Activated T-helper 1 cell treated with anti-CD3 and anti-CD28 coated beads, Interleukin-2, amount 50 U/mL, for 16 hours (primary cell): ENCODE data around the gene UBL5.
"Not testable (repeated sequence)": the region's sequence is repeated elsewhere in the genome, so short reads cannot be mapped to it uniquely, and the experiment has no call there.

ENCODE experiments used
- DNase-seq, 2 donors: peaks; one replicate each; pipeline ENCODE4 v3.0.0-alpha.2; 2020; ENCODE audit warnings: low read depth in 1 of 2, low spot score in 1 of 2

The UBL5 gene

DNA sequence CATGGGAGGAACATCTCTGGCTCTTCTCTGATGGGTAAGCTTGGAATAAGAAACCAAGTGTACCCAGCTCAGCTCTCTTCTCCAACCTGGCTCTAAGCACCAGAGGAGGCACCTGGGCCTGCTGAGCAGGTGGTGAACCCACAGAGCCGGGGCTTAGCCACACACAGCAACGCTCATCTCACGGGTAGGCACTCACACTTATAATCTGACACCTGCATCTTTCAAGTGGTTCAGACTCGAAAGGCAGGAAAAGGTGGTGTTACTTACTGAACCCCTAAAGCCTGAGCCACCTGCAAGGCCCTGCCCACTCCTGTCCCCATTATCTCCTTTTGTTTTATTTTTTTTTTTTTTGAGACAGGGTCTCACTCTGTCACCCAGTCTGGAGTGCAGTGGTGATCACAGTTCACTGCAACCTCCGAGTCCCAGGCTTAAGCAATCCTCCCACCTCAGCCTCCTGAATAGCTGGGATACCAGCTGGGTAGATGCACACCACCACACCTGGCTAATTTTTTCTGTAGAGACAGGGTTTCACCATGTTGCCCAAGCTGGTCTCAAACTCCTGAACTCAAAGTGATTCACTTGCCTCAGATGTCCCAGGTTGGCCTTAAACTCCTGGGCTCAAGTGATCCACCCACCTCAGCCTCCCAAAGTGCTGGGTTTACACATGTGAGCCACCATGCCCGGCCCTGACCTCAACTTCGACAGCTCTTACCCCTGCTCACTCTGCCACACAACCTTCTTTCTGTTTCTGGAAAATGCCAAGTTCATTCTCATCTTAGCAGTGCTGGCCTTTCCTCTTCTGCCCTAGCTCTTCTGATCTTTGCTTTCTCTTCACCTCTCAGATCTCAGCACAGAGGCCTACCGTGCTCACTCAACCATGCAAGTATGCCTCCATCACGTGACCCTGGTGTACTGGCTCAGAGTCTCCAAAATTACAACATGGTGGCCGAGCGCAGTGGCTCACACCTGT lies 18.6 kb upstream of the UBL5 start:
- DNase-seq, result no peak

DNA sequence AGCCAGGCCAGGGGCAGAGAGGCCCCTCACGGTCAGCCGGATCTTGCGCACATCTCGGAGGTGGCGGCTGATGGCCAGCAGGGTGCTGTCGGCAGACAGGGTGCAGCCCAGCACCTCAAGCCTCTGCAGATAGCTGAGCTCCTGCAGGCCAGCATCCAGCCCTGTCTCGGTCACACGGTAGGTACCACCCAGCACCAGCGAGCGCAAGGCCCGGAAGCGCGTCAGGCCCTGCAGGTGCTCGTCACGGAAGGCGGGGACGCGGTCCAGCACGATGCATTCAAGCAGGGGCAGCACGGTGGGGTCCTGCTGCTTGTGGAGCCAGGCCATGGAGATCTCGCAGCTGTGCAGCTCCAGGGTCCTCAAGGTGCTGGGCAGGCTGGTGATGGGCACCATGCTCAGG lies 16.6 kb upstream of the UBL5 start:
- no peak for DNase-seq

DNA sequence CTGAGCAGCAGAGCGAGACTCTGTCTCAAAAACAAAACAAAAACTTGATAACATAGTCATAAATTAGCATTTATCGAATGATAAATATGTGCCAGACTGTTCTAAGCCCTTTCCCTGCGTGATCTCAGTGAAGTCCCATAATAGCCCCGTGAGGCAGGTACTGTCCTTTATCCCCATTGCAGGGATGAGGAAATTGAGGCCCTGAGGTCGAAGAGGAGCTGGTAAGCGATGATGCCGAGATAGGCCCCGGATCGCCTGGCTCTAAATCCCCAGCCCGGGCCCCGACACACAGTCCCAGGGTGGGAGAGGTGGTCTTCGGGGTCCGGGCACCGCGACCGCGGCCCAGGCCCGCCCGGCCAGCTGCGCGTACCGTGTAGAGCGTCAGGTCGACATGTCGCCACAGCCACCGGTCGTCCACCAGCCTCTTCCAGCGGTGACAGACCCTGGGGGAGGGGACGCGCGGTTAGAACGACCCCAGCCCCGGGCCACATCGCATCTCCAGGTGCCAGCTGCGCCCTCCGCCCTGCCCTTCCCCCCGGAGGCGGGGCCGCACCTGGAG lies 9.5 kb upstream of the UBL5 start:
- no peak for DNase-seq

DNA sequence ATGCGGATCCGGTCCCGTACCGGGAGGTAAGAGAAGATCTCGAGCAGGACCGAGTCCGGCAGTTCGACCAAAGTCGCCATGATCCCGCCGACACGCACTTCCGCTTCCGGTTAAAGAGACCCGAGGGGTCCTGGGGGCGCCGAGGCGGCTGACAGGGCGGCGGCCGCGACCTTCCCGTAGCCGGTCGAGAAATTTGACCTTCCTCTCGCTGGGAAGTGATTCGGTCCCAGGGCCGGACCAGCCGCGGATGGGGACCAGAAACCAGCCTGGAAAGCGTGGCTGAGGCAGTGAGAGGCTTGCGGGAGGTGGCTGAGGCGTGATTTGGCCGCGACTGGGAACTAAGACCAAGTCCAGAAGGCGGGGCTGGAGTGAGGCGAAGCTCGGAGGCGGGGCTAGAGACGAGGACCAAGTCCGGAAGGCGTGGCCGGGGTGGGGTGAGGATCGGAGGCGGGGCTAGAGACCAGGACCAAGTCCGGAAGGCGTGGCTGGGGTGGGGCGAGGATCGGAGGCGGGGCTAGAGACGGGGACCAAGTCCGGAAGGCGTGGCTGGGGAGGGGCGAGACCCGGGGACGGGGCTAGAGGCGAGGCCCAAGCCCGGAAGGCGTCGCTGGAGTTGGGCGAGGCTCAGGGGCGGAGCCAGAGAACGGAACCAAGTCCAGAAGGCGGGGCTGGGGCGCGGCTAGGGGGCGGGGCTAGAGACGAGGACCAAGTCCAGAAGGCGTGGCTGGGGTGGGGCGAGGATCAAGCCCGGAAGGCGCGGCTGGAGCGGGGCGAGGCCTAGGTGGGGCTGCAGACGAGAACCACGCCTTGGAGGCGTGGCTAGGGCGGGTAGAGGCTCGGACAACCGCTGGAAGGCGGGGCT lies 8.8 kb upstream of the UBL5 start, which contains the start of gene FBXL12:
TSS of gene FBXL12 (minus strand) at position 346 of the 862 bp plus-strand sequence. CDS start at position 80, 266 bp downstream.
- DNase-seq, result peak; percentile 100

DNA sequence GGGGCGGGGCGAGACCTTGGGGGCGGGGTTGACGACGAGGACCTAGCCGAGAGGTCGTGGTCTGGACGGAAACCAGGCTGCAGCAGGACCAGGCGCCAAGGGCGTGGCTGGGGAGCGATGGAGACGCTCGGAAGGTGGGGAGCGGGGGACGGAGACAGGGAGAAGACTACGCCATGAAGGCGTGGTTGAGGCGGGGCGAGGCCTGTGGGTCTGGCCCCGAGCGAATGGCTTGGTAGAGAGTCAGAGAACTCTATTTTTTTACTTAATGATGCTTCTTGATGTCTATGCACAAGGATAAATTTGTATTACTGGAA lies 8.2 kb upstream of the UBL5 start:
- DNase-seq, result no peak

DNA sequence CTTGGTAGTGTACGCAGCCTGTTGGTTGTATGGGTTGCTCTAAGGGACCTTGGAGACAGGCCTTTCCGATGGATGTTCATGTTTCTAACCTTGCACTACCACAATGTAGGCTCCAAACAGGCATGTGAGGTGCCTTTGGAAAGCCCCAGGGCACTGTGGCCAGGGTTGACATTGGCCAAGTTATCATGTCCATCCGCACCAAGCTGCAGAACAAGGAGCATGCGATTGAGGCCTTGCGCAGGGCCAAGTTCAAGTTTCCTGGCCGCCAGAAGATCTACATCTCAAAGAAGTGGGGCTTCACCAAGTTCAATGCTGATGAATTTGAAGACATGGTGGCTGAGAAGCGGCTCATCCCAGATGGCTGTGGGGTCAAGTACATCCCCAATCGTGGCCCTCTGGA lies 7.7 kb upstream of the UBL5 start:
- DNase-seq, result not testable (repeated sequence)

DNA sequence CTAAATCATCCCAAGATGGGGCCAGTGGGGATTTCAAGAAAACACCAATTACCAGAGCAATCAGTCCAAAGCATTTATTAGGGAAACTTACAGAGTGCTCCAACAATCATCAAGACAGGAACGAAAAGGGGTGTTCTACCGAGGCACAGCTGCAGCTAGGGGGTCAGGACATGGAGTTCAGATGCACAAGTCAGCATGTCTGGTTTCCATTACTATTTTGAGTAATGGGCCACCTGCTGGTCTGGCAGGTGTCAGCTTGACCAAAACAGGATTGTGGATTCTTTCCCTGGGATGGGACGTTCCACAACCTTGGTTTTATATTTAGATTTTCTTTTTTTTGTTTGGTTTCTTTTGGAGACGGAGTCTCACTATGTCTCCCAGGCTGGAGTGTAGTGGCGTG lies 3.9 kb upstream of the UBL5 start:
- no peak for DNase-seq

DNA sequence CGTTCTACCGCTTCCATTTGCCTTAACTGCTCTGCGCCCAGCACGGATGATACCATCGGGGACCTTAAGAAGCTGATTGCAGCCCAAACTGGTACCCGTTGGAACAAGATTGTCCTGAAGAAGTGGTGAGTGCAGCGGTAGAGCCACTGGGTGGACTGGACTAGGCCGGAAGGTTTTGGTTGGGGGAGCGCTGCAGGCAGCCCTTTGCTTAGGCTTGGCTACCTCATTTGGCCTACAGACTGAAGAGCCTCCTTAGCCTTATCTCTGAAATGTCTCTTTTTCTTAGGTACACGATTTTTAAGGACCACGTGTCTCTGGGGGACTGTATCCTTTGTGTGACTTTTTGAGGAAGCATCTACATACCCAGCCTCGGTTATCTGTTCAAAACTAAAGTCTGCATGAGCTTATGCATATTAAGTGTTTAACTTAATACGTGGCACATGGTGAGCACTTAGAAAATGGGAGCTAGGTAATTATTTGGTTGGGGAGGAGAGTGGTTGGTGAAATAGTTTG lies 889 bp downstream of the UBL5 start:
- no peak for DNase-seq

DNA sequence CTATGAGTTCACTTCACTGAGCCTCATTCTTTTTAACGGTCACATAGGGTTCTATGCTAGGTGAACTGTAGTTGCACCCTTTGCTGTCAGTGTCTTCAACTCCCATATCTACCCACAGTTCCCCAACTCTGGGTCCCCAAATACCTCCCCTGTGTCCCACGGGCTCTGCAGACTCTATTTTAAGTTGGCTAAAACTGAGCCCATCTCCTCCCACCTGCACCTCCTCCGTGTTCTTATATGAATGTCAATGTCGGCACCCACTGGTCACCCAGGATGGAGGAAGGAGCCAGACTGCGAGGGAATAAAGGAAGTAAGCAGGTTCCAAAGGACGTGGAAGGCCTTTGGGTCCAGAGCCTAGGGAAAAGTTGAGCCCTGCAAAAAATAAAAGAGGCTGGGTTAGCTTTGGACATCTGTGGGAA lies 6.6 kb downstream of the UBL5 start:
- DNase-seq, result no peak

DNA sequence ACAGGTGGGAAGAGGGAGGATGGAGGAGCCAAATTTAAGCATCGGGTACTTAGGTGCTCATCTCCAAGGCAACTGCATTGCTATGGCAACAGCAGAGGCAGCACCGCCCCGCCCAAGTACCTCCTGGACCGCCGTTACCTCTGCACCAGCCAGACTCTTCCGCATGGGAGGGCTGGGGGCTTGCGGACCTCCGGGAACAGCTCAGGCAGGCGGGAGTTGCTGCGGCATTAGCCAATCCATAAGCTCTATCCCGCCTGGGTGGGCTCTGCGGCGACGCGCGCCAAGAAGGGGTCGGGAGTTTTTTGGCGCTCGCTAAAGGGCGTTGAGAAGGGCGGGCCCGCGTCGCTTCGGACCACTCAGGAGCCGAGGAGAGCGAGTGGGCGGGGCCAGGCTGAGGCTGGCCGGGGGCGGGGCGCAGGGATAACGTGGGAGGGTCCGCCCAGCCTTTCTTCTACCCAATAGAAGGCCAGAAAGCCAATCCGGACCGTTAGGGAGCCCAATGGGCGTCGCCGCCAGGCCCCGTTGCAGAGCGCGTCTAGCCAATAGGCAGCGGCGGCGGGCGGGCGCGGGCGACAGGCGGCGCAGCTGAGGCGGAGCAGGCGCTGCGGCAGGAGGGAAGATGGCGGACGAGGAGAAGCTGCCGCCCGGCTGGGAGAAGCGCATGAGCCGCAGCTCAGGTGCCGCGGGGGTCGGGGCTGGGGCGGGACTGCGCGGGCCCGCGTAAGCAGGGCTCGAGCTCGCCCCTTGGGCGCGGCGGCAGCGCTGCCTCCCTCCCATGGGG lies 7.2 kb downstream of the UBL5 start, which contains the start of gene PIN1:
TSS of gene PIN1 (plus strand) at position 593 of the 781 bp plus-strand sequence. CDS start at position 620, 27 bp downstream.
- peak; percentile 98 for DNase-seq

DNA sequence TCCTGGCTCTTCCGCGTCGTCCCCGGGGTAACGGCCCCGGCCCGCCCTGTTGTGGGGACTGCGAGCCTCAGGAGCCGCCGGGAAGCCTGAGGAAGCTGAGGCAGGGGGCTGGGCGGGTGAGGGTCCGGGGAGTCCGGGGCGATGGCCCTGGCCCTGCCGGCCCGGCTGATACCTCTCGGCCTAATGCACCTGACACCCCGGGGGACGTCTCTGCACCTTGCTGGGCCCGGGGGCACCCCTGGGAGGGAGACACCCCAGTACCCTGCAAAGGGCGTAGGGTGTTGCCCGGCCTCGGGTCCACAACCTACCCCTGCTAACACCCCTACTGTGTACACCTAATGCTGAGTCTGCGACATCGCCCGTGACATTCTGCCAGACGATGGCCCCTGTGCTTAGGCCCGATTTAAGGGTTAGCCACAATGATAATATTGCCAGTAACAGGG lies 7.8 kb downstream of the UBL5 start:
- DNase-seq, result no peak

DNA sequence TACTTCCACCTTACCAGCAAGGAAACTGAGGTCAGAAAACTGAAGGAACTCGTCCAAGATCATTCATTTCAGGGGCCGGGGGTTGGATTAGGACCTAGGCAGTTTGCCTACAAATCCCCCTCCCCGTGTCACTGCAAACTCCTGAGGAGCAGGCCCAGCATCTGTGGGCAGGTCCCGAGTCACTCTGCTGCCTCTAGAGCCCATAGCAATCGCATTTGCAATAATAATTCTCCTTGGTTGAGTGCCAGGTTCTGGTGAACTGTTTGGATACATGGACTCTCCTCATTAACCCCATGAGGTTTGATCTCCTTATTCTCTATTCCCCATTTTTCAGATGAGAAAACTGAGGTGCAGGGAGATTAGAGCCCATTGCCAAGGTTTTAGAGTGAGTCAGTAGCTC lies 8.3 kb downstream of the UBL5 start:
- no peak for DNase-seq

DNA sequence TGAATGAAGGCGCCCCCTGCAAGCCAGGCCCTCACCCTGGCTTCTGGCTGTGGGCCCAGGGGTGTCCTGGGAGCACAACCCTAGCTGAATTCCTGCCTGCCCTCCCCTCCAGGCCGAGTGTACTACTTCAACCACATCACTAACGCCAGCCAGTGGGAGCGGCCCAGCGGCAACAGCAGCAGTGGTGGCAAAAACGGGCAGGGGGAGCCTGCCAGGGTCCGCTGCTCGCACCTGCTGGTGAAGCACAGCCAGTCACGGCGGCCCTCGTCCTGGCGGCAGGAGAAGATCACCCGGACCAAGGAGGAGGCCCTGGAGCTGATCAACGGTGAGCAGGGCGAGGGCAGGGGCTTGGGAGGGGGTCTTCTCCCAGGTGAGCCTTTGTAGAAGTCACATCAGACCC lies 10.6 kb downstream of the UBL5 start:
- no peak for DNase-seq

DNA sequence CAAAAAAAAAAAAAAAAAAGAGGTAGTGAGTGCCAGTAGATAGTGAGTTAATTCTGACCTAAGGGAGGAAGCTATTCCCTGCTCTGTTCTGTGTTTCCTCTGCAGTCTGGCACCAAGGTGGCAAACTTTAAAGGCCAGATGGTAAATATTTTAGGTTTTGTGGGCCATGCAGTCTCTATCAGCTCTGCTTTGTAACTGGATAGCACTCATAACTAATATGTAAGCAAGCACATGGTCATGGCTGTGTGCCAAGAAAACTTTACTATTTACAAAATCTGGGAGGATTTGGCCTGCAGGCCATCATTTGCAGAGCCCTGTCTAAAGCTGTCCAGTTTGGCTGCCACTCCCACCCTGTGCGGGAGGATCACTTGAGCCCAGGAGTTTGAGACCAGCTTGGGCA lies 11.7 kb downstream of the UBL5 start:
- no peak for DNase-seq

DNA sequence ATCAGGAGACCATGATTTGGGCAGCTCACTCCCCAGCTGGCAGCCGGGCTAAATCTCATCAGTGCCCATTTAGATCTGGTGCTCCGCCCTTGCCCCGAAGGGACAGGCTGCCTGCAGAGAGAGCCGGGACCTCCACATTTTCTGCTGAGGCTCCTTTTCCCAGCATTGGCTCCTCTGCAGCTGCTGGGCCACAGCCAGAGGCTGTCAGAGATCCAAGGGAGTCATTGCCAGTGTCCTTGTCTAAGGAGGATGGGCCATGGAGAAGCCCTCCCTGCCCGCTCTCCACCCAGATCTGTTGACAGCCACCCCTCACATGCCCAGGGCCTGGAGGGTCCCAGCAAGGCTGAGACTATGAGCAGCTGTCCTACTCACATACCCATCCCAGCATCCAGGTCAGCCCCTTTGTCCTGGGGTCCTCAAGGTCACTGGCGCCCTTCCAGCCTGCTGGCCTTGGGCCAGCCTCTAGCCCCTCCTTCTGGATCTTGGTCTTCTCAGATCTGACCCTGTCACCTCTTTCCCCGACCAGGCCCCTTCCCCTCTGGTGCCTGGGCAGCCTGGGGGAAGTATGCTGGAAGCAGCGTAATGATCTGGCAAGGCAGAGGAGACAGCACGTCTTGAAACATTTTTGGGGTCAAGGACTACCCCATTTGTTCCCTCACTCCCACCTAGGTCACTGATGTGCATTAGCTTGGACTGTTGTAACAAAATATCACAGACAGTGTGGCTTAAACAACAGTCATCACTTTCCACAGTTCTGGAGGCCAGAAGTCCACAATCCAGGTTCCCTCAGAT lies 15.3 kb downstream of the UBL5 start:
- no peak for DNase-seq

DNA sequence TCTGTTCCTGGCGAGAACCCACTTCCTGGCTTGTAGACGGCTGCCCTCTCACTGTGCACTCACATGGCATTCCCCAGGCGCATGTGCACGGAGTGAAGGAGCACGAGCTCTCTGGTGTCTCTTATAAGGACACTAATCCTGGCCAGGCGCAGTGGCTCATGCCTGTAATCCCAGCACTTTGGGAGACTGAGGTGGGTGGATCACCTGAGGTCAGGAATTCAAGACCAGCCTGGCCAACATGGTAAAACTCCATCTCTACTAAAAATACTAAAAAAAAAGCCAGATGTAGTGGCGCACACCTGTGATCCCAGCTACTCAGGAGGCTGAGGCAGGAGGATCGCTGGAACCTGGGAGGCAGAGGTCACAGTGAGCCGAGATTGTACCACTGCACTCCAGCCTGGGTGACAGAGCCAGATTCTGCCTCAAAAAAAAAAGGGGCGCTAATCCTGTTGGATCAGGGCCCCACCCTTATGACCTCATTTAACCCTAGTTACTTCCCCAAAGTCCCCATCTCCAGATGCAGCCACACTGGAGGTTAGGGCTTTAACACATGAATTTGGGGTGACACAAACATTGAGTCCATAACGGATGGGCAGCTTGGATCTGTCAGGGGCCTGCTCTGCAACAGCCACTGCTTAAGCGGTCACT lies 16.0 kb downstream of the UBL5 start:
- not testable (repeated sequence) for DNase-seq

DNA sequence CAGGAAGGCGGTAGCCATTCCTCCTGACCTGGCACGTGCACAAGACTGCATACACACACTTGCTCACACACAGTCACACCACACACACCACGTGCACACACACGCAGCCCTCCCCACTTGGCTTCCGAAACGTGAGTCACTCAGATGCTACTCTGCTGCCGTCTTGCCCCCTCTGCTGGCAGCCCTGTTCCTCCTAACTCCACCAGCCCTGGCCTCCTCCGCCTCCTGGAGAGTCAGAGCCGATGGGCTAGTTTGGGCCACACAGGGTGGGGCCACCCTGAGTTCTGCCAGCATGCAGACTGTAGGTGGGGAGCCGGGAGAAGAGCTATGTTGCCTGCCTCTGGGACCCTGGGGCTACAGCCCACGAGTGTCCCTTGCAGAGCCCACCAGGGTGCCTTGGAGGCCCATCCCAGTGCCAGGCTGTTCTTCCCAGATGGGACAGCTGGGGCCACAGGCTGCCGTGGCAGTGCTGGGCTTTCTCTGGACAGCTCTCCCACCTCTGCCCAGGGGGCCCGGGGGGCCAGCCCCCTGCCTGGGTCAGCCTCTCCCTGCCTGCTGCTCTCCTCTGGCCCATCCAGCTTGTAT lies 19.5 kb downstream of the UBL5 start:
- no peak for DNase-seq

DNA sequence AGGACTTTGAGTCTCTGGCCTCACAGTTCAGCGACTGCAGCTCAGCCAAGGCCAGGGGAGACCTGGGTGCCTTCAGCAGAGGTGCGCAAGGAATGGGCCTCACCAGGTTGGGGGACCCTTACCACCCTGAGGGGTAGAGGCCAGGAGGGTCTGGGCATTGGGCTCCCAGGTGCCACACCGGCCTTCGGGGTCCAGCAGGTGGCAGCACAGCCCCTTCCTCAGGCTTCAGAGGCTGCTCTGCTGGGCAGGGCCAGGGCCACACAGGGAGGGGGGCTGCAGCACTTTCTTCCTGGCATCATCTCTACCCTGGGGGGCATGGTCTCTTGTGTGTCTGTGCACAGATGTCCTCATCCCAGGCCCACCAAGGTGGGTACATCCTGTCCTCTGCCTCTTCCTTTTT lies 20.3 kb downstream of the UBL5 start:
- DNase-seq, result no peak

DNA sequence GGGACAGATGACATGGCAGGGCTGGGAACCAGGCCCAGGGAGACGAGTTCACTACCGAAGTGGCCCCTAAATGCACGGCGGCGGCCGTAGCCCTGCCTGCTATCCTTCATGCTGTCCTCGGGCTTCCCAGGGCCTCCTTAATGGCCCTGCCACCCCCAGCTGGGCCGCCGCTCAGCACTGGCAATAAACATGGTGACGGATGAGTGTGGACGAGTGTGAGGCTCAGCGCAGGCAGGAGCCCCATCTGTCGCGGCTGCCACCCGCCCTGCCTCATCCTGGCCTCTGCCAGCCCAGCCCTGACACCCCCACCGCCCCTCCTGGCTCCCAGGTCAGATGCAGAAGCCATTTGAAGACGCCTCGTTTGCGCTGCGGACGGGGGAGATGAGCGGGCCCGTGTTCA lies 21.0 kb downstream of the UBL5 start:
- DNase-seq, result no peak
